GM12892 (cell line): ENCODE data around the gene HS3ST5.

Experiments used
- POLR2A ChIP-seq: IDR thresholded peaks from 2 replicates; pipeline ENCODE4 v1.6.1; 2011; ENCODE audit warnings: low read depth, low read length, control low read depth
- POLR2AphosphoS5 ChIP-seq: IDR thresholded peaks from 2 replicates; pipeline ENCODE4 v1.6.1; 2011; ENCODE audit warnings: low read depth, low read length, control low read depth

GRCh38 chr6:114170372-114170771, 172.5 kb downstream of the HS3ST5 start:
- TF ChIP-seq POLR2AphosphoS5: no peak
- TF ChIP-seq POLR2A: no peak
